GM12872 (cell line): ENCODE data around the gene TNIK.

Source experiments
- TF ChIP-seq, protein P1 (sequence below): IDR thresholded peaks from 3 replicates; pipeline ENCODE4 v1.5.1; 2011; ENCODE audit warnings: low read depth, mild to moderate bottlenecking, low read length, moderate library complexity; ENCODE audit not compliant: insufficient read depth

Gene TNIK

DNA sequence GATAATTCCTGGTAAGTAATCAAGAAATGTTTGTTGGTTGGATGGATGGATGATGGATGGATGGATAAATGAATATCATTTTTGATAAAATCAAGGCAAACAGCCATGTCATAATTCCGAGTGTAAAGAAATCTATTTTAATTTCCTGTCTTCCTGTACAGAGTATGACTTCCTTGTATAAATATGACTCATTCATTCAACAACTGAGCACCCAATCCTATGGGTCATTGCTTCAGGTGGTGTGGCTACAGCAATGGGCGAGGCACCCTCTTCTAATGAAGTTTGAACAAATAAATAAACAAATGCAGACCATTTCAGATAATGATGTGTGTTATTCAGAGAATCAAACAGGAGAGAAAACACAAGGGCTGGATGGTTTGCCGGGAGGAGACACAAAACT lies 198.7 kb downstream of the TNIK start:
- TF ChIP-seq, protein P1, sequence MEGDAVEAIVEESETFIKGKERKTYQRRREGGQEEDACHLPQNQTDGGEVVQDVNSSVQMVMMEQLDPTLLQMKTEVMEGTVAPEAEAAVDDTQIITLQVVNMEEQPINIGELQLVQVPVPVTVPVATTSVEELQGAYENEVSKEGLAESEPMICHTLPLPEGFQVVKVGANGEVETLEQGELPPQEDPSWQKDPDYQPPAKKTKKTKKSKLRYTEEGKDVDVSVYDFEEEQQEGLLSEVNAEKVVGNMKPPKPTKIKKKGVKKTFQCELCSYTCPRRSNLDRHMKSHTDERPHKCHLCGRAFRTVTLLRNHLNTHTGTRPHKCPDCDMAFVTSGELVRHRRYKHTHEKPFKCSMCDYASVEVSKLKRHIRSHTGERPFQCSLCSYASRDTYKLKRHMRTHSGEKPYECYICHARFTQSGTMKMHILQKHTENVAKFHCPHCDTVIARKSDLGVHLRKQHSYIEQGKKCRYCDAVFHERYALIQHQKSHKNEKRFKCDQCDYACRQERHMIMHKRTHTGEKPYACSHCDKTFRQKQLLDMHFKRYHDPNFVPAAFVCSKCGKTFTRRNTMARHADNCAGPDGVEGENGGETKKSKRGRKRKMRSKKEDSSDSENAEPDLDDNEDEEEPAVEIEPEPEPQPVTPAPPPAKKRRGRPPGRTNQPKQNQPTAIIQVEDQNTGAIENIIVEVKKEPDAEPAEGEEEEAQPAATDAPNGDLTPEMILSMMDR = no peak

DNA sequence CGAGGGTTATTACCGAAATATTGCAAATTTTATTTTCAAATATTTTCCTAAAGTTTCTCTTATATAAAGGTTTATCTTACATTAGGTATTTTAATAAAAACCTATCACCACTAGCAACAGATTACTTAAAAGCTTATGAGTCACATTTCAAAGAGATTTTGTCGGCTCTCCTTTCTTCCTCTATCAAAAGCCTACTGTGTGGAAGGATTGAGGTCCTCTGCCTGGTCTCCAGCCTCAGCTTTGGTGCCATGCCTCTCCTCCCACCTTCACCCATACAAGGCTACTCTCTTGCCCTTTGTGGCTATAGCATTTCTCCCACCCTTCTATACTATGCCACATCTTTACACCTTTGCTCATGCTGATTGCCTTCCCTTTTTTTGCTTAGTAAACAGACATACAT lies 199.3 kb downstream of the TNIK start:
- TF ChIP-seq, protein P1 = no peak

DNA sequence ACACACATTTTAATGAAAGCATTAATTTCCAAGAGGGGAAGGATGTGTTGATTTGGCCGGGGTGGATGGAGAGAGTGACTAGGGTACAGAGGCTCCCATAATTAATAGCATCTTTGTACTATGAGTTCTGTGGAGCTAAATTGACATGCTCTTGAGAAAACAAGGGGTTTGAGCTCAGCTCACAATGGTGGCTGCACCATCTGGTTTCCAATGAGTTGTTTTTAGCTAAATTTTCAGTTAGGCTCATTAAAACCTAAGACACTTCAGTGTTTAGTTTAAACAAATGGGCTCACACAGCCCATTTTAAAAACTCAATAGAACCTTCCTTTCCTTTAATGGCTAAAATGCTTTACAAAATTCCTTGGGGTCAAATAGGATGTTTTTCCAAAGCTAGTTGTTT lies 199.7 kb downstream of the TNIK start:
- TF ChIP-seq, protein P1 = no peak

DNA sequence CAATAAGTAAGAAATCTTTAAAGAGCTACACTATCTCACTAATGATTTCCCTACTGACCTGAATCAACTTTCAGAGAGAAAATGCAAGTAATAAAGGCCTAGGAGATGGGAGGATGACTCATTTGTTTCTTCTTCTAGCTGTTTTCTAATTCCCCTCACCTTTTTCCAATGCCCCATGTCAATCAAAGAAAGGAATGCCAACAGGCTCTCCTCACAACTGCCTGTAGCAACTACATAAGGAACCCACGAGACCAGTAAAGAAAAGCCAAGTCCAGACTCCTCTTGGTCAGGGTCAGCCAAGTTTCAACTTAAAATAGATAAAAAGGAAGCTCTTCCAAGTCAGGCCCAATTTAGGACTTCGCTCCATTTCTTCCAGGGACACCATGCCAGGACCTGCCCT lies 201.9 kb downstream of the TNIK start:
- TF ChIP-seq, protein P1 = no peak

DNA sequence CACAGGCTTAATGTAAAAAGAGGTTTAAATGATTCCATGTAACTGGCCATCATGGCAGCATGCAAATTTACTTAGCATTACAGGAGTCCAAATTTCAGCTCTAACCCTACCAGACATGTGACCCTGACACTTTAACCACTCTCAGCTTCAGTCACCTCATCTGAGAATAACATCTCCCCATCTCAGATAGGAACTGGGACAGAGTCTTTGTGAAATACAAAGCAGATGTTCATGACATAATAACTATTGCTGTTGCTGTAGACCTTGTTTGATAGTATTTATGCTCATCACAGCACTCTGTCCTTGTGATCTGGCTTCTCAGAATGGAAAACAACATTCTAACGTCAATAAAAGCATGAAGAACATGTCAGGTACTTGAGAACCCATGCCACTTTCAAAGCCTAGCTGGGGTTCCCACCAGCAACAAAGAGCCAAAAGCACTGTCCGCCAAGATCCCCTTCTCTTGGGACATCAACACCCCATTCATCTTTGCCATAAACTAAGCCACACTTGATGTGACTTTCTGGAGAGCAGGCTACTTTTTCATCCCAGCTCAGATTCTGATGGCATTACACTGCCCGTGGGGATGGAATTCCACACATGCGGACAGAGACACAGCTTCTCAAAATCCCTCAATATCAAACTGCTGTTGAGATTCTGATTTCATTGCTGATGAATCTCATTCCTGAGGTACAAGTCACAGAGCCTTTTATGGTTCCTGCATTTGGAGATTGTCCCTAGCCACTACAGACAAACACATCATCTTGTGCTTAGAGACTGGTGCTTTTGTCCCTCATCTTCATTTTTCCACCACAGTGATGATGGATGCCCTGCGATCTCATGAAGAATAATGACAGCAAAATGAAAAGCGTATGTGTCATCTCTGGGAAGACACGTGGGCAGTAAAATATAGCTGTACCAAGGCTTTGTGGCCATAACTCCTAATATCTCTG lies 202.7 kb downstream of the TNIK start:
- TF ChIP-seq, protein P1 = no peak

DNA sequence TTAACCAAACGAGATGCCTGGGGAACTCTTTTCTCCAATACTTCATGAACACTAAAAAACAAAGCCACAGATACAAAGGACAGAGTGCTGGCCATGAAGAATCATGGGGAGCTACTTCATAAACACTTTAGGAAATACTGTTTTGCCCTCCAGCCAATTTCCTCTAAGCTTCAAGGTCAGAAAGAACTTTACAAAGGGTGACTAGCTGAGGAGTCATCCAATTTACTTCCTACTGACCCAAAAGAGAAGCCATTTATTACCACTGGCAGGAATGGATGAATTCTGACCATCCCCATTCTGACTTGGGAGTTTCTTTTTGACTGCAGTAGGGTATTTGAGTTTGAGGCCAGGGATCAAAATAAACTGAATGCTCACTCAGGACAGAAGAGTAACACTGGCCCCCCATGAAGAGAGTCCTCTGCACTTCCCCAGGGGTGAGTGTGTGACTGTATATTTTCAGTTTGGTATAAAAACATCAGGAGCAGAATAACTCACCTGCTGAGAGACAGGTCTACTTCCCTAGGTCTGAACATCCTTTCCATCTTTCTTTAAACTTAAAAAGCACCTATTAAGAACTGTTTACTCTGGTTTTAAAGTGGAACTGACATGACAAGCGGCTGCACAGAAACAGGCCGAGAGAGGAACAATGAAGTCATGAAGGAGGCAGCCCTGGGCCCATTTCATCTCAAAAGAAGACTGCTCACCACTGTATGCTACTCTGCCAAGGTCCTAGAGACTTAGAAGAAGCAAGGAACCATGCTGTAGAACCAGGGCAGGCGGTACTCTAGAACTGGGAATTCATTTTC lies 203.6 kb downstream of the TNIK start:
- TF ChIP-seq, protein P1 = no peak

DNA sequence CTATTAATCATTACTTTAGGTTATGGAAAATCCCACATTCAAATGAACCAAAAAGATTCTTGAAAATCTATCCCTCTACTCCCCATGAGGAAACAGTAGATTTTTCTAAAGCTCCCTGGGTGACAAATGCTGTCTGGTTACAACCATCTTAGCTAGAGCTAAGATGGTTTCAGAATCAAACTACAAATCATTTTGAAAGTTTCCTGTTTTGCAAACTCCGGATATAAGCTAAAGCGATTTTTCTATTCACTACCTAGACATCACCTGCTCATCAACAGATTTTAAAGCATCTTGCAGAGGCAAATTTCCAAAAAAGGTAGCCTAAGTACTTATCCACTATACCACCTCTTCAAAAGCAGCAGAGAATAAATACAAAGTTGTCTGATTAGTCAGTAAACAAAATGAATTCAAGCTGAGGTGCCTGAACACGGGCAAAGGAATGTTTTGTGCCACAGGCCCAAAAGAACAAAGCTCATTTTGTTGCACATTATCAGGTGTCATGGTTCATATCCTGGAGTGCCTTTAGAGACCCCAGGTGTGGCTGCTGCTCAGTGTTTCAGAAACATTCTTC lies 204.9 kb downstream of the TNIK start:
- TF ChIP-seq, protein P1 = no peak
